Middle frontal gyrus (tissue), 1 donor: ENCODE results near the gene PPP1R12A.
"Not testable (repeated sequence)": the region's sequence is repeated elsewhere in the genome, so short reads cannot be mapped to it uniquely, and the experiment has no call there.

ENCODE experiments used
- DNase-seq: peaks from one replicate; pipeline ENCODE4 v3.0.0-alpha.2; 2015; ENCODE audit warnings: low spot score; ENCODE audit errors: extremely low spot score

PPP1R12A gene

DNA sequence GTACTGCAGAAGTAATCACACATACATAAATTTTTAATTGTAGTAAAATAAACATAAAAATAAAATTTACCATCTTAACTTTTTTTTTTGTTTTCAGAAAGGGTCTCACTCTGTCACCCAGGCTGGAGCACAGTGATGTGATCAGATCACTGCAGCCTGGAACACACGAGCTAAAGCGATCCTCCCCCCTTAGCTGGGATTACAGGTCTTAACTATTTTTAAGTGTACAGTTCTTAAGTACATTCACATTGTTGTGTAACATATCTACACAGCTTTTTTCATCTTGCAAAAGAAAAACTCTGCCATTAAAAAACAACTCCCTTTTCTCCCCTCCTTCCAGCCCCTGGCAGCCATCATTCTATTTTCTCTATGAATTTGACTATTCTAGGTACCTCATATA is 92.3 kb downstream of the PPP1R12A start:
- no peak for DNase-seq

DNA sequence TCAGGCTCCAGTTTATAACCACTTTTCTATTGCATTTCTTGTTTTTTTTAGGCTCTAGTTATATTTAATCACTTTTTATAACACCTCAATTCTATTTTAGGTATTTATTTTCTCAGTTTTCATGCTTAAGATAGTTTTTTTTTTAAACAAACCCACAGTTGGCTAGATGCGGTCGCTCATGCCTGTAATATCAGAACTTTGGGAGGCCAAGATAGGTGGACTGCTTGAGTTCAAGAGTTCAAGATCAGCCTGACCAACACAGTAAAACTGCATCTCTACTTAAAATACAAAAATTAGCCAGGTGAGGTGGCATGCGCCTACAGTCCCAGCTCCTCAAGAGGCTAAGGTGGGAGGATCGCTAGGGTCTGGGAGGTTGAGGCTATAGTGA is 93.0 kb downstream of the PPP1R12A start:
- no peak for DNase-seq

DNA sequence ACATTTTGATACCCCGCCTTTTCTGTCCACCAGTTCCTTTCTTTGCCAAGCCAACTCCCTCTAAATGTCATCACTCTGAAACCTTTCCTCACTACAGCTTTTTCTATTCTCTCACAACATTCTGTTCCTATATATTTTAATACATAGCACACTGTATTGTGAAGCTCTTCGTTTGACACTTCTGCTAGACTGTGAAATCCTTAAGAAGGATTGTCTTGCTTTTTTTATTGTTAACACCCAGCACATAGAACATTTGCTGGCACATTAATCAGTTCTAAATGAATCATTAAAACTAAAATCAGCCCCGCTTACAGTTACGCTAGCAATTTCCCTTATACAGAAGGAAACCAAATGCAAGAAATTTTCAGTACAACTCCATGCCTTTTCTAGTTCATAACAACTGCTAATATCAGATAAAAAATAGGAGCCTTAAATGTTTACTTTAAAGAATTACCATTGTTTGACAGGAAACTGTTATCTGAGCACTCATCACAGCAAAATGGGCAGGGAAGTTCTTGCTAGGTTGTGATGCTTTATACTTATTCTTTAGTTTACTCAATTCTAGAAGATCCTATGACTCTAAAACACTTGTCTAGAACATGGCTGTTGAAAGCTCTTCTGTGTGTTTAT is 93.5 kb downstream of the PPP1R12A start:
- DNase-seq: peak; percentile 29

DNA sequence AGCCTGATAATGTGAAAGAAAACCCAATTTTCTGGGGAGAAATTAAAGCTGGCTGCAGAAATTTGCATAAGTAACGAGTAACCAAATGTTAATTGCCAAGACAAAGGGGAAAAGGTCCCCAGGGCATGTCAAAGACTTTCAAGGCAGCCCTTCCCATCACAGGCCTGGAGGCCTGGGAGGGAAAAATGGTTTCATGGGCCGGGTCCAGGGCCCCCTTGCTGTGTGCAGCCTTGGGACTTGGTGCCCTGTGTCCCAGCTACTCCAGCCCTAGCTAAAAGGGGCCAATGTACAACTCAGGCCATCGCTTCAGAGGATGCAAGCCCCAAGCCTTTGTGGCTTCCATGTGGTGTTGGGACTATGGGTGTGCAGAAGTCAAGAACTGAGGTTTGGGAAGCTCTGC is 96.5 kb downstream of the PPP1R12A start:
- DNase-seq: no peak

DNA sequence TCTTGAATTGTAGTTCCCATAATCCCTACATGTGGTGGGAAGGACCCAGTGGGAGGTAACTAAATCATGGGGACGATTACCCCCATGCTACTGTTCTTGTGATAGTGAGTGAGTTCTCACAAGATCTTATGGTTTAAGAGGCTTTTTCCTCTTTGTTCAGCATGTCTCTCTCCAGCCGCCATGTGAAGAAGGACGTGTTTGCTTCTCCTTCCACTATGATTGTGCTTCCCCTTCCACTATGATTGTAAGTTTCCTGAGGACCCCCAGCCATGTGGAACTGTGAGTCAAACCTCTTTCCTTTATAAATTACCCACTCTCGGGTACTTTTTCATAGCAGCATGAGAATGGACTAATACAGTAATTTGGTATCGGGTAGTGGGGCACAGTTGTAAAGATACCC is 97.3 kb downstream of the PPP1R12A start:
- DNase-seq: no peak

DNA sequence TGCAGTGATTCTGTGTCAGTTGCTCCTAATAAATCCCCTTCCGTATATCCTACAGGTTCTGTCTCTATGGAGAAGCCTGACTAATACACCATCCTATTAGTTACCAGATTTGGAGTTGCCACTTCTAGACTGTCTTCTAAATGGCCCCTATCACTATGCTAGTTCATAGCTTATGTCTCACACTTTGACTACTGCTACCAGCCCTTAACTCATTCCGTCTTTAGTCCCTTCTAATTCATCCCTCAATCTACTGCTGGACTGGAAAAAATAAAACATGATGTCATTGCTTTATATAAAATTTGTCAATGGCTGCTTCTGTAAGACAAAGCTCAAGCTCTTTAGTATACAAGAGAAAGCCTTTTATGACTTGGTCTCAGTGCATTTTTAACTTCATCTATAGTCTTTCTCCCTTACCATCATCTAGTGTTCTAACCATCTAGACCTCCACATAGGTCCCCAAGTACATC is 99.5 kb downstream of the PPP1R12A start:
- no peak for DNase-seq

DNA sequence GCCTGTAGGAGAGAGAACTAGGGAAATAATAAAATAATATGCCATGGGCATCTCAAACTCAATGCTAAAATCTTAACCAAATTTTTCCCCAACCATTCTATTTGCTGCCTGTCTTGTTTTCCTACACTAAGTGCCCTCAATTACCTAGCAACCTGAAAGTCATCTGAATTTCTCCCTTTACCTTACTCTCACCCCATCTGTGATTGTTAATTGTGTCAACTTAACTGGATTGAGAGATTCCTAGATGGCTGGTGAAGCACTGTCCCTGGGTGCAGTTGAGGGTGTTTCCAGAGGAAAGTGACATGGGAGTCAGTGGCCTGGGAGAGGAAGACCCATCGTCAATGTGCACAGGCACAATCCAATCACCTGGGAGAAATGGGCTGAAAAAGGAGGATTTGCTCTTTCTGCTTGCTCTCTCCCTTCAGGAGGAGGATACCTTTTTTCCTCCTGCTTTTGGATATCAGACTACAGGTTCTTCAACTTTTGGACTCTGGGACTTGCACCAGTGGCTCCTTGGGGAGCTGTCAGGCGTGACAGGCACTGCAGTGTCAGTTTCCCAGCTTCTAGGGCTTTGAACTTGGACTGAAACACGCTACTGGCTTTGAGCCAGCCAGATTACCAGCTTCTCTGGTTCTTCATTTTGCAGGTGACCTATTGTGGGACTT is 100.1 kb downstream of the PPP1R12A start:
- no peak for DNase-seq

DNA sequence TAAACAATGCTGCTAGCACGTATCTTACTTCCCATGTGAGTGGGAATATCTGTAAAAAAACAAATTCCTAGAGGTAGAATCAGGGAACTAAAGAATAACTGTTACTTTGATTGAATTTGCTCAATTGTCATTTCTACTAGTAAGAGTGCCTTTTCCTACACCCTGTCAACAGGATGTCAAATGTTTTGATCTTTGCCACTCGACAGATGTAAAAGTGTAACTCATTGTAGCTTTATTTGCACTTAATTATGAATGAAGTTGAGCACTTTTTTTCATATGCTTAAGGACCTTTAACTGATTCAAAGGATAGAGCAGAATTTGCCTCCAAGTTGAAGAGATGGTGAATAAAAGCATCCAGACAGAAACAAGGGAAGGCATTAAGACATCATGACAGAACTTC is 104.5 kb downstream of the PPP1R12A start:
- no peak for DNase-seq

DNA sequence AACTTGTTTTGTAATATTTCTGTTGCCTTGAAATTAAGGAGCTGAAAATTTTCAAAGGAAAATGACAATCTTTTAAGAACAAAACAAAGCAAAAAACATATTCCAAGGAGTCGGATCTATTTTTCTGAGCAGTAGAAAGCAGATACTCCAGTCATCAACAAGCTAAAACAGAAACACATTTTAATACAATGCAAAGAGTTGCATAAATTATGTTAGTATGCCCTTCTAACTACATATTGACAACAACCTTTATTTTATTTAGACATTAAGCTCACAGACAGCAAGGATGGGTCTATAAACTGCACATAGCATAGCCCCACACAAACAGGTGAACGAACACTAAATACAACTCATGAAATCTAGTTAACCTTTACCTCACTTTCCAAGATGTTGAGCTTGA is 106.0 kb downstream of the PPP1R12A start:
- DNase-seq: no peak

DNA sequence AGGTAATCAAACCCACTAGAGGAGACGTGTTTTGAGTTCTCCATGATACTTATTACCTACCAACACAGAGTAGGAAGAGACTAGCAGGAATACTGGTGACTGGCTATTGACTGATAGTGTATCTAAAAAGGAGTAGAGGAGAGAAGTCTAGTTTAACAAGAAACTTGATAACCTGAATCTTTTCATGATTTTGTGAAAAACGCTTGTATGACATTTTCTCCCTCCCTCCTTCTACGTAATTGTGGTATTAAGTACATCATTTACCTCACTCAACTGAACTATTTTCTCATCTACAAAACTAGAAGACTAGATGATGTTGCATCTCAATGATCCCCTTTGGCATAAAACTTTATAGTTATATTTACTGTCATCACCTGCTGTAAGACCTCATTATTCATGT is 107.4 kb downstream of the PPP1R12A start:
- no peak for DNase-seq

DNA sequence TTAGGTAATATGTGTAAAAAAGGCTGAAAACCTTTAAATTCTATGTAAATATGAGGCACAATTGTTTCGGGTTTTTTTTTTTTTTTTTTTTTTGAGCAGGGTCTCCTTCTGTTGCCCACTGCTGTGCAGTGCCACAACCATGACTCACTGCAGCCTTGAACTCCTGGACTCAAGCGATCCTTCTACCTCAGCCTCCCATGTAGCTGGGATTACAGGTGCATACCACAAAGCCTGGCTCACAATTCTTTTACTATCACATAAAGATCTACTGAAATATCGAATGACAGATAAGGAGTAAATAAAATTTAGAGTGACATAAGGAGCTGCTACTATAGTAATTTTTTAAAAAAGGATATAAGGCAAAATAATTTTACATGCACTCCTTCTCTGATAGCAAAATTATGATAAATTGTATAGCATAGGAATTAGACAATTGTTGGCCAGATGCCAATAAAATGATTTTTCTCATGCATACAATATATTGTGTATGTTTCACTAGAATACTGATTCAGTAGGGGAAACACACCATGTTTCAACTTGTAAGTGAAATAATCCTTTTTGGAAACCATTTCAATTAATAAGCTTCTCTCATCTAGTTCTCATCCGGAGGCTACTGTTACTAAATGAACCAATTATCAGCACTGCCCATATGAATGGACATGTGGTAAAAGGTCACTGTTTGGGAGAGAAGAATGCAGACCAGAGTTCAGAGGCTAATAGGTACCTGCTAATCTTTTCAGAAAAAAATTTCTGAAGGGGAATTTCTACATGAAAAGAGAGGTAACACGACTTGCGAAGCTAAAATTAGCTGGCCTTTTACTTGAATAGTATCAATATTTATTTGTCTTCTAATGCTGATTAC is 108.4 kb downstream of the PPP1R12A start:
- no peak for DNase-seq

DNA sequence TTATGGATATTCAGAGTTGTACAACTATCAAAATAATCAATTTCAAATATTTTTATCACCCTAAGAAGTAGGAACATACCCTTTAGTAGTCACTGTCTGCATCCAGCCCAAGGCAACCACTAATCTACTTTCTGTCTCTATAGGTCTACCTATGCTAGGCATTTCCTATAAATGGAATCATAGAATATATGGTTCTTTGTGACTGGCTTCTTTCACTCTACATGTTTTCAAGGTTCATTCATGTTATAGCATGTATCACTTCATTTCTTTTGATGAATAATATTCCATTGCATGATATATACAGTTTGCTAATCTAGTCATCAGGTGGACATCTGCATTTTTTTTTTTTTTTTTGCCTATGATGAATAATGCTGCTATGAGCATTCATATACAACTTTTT is 112.4 kb downstream of the PPP1R12A start:
- DNase-seq: no peak

DNA sequence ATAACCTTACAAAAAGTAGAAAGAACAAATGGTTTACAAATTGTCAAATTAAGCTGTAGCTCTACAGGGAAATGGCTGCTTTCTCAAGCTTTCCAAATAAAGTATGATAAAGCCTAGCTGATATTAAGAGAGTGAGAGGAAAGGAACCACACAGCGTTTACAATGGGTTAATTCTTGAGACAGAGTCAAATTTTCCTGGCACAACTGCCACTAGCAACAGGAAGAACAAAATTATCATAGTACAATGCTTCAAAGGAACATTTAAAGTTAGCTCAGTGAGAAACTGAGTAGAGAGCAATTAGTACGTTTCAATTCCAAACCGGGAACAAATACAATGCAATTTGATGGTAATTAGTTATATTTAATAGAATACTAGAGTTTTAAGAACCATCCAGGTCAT is 116.0 kb downstream of the PPP1R12A start:
- no peak for DNase-seq

DNA sequence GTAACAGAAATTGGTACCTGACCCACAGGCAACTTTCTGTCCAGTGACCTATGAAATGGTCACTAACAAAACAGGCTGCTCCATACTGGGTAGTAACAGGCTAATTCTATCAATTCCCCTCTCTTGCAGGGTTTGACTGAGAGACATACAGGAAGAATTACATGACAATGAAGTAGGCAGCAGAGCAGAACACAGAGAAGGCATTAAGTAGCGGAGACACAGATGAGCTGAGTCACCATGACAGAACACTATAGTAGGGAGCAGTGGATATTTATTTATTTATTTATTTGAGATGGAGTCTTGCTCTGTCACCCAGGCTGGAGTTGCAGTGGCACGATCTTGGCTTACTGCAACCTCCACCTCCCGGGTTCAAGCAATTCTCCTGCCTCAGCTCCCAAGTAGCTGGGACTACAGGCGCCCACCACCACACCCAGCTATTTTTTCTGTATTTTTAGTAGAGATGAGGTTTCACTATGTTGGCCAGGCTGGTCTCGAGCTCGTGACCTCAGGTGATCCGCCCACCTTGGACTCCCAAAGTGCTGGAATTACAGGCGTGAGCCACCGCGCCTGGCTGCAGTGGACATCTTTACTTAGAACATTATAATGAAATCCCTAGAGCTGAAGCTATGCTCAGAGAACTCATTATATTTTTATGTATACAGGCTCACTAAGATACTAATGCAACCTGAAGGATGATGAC is 150.4 kb downstream of the PPP1R12A start:
- not testable (repeated sequence) for DNase-seq

DNA sequence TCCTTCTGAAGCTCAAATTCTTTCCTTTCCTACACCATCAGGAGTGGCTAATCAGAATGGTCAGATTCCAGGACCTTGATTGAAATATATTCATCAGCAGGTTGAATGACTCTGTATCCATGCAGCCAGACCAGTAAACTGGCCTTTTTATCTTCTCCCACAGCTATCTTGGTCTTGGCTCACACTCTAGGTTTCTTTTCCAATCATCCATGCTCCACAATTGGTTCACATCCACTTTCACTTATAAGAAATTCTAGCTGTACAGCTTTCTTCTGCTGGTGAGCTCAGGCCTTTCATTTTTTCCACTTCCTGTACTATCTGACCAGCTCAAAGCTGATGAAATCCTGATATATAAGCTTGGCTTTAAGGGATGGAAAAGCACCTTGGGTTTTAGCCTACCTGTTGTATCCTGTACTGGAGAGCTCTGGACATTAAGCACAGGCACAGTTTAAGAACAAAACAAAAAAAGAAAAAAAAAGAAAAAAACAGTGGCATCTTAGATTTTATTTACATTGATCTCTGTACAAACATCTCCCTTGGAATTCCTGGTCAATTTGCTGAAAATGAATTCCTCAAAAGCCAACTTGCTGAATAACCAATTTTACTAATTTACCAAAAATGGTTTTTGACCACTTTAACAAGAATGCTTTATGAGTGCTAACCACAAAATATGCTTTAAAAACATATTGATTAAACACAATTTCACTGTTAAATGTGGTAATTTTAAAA is 152.6 kb downstream of the PPP1R12A start:
- no peak for DNase-seq

DNA sequence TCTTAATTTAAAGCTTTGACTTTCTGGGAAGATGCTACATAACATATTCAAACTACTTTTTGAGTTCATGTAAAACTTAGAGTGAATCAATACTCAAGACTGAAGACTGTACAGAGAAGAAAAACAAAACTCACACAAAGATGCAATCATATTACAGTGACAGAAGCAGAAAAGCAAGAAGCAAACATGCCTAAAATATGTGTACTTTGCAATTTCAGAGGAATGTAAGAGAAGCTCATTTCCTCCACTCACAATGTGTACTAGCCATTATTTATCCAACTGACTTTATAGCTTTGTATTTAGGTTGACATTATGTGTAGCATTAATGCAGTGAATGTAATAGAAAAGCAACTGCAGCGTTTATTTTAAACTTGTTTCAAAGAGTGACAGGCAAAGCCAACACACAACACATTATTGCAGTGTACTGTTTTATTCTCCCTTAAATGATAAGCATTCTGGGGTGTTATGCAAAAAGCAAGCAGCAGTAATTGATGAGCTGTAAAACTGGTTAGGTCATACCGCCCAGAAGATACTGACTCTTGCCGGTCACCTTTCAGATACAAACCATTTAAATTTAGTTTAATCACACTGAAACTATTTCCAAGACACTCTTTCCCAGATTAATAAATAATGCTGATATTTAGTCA is 156.0 kb downstream of the PPP1R12A start:
- no peak for DNase-seq

DNA sequence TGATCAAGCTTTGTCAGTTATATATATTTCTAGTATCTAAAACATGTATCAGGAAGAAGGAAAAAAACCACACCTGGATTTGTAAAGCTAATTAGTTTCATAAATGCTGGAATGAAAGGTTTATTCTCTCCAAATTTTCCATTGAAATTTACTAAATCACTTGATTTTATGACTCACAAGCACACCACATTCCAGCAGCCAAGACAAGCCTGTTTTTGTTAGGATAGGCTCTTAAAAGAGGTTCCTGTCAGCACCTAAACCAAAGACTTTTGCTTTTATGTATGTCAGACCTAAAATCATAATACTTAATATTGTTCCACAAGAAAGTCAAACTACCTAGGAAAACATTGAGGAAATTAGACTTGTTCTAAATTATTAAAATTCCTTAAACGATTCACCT is 158.8 kb downstream of the PPP1R12A start:
- DNase-seq: no peak

DNA sequence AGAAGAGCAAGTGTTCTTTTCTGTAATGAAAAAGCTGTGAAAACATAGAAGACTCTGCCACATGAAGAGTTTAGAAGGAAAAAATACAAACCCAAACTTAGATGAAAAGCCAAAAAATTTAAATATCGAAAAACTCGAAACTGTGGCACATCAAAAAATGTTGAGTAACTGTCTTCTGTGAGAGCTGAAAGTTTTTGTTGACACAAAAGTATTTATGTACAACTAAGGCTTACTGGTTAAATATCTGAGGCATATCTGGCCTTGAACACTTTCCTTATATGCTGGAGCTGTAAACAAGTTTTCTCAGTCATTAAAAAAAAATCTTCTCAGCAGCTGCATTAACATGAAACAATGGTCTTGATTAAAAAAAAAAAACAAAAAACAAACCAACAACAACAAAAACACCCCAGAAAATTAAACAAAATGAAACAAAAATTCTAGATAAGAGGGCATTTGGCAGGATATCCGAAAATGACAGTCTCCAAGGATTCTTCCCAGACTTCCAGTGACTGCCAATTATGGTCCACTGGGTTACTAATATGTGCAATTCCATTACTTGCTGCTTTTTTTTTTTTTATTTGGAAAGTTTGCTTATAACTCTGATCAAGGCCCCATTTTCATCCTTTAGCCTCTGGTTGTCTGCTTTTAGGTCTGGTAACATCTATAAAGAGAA is 159.4 kb downstream of the PPP1R12A start:
- no peak for DNase-seq

DNA sequence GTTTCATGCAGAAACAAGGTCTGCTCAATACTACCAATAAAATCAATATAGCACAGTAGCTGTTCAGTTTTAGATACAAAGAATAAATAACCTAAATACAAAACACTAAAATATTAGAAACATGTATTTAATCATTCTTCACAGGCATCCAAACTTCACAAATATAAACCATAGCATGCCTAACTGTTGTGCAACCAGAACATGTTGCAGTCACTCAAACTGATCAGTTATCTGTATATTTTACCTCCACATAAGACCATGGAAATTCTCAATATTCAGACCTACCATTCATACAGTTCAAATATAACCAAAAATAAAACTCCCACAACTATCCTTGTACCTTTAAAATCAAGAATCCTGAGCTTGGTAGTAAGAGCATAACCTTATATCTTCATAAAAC is 161.0 kb downstream of the PPP1R12A start:
- no peak for DNase-seq

DNA sequence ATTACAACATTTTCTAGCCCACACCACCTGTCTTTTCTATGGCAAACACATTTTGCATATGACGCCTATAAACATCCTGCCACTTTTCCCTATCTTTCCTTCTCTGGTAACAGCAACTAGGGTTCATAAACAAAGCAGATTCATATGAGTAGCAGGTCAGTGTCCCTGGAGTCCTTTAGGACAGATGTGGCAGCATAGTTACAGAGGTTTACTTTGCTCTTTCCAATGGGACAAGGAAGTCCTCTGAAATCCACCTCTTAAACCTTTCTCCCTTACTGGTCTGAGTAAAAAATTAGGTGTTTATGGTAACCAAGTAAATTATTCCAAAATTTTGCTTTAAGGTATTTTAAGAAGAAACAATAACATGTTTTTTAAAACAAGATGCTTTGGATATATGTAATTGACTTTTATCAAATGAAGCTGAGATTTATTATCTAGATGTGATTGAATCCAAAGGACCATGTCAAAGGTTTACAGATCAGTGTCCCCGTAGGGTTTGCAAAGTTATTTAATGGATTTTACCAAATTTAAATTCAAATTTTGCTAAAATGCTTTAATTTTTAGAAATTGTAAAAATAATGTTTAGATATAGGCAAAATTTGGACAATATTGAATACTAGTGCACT is 164.9 kb downstream of the PPP1R12A start:
- no peak for DNase-seq
